Activated effector memory CD4-positive, alpha-beta T cell treated with anti-CD3 and anti-CD28 coated beads, Interleukin-2, amount 50 U/mL, for 16 hours (primary cell): ENCODE data around the gene EFCAB8.
"Not testable (repeated sequence)": the region's sequence is repeated elsewhere in the genome, so short reads cannot be mapped to it uniquely, and the experiment has no call there.

Experiments used
- DNase-seq: peaks from one replicate; pipeline ENCODE4 v3.0.0-alpha.2; 2020

EFCAB8 gene

DNA sequence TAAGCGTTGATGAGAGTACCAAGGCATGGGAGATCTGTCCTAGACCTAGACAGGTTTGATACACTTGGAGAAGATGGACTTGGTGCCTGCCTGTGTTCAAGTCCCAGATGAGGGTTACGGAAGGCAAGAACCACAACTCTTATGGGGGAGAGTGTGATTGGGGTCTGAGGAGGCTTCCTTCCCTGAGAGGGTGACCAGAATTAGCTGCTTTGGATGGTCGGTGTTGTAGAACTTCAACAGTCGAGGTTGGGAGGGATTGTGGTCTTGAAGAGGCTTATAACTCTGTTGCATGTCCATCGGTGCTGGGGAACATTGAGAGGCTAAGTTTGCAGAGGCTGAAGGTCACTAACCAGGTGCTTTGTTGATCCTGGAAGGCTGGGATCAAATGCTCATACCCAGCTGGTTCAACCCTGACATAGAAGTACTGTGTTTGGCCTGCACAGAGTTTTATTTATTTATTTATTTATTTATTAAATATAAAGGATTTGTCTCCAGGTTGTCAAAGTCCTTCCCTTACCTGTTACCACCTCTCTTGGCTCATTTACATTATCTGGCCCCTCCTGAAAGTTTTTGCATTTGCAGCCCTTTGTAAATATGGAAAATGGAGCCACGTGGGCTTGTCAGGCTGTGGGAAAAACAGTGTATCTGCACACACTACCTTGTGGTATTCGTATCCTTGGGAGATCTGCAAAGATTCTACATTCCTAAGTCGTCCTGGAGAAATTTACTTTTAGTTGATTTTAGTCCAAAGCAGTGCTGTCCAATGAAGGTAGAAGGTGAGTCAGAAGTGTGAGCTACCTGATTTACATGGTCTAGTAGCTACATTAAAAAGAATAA, 15.8 kb upstream of the EFCAB8 start:
- no peak for DNase-seq

- DNase-seq: no peak
These were observed 12.9 kb upstream of the EFCAB8 start for GRCh38 chr20:32845786-32846185.

- DNase-seq: no peak
These were observed 11.9 kb upstream of the EFCAB8 start for GRCh38 chr20:32846852-32847251.

DNA sequence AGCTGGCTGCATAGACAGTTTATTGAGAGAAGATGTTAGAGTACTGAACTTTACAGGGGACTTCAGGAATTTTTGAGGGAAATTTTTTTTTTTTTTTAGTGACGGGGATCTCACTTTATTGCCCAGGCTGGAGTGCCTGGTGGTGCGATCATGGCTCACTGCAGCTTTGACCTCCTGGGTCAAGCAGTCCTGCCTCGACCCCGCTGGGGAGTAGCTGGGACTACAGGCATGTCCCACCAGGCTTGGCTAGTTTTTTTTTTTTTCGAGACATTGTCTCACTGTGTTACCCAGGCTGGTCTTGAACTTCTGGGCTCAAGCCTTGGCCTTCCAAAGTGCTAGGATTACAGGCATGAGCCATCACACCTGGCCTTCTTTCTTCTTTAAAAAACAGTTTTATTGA, 10.8 kb upstream of the EFCAB8 start:
- DNase-seq: no peak

GRCh38 chr20:32848846-32849245, 9.9 kb upstream of the EFCAB8 start:
- DNase-seq: no peak

GRCh38 chr20:32849577-32849976, 9.1 kb upstream of the EFCAB8 start:
- no peak for DNase-seq

GRCh38 chr20:32855387-32855786, 3.3 kb upstream of the EFCAB8 start:
- no peak for DNase-seq

DNA sequence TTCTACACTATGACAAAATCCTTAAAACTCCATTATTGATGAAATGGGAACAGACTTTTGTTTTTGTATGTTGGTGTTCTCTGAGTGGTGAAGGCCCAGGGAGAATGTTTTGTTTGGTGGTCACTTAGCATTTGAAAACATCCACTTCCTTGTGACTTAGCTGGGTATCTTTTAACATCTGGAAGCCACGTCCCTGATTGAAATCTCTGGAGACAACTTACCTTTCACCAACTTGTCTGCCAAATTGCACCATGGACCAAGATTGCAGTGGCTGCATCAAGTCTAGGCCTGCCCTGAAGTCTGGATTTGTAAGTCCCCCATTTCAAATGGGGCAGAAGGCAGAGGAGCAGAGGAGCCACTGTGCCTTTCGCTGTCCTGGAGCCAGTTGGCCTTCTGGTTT, 534 bp upstream of the EFCAB8 start:
- DNase-seq: no peak

DNA sequence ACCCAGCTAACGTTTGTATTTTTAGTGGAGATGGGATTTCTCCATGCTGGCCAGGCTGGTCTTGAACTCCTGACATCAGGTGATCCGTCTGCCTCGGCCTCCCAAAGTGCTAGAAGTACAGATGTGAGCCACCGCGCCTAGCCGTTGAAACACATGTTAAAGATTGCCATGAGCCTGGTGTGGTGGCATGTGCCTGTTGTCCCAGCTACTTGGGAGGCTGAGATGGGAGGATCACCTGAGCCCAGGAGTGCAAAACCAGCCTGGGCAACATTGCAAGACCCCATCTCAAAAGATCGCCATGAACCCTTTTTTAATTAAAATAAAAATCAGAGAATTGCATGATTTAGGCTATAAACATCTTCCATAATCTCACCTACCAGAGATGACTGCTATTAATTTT, 2.7 kb downstream of the EFCAB8 start:
- no peak for DNase-seq

DNA sequence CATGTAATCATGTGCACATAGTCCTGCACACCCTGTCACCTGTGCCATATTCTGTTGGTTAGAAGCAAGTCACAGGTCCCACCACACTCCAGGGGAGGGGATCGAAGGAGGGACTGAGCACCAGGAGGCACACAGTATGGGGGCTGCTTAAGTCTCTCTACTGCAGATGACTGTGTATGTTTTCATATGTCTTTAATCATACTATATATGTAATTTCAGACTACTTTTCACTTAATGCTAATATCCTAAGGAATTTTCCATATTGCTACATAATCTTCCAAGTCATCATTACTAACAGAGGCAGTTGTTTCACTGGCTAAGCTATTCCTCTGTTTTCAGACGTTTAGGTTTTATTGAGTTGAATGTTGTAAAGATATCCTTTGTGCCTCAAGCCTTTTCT, 10.8 kb downstream of the EFCAB8 start:
- no peak for DNase-seq

DNA sequence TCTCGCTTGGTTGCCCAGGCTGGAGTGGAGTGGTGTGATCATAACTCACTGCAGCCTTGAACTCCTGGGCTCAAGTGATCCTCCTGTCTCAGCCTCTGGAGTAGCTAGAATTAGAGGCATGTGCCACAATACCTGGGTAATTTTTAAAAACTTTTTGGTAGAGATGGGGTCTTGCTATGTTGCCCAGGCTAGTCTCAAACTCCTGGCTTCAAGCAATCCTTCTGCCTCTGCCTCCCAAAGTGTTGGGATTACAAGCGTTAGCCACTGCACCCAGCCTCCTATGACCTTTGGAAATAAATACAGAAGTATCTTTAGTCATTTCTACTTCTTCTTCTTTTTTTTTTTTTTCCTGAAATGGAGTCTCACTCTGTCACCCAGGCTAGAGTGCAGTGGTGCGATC, 11.8 kb downstream of the EFCAB8 start:
- not testable (repeated sequence) for DNase-seq

GRCh38 chr20:32870985-32871384, 12.3 kb downstream of the EFCAB8 start:
- DNase-seq: no peak

DNA sequence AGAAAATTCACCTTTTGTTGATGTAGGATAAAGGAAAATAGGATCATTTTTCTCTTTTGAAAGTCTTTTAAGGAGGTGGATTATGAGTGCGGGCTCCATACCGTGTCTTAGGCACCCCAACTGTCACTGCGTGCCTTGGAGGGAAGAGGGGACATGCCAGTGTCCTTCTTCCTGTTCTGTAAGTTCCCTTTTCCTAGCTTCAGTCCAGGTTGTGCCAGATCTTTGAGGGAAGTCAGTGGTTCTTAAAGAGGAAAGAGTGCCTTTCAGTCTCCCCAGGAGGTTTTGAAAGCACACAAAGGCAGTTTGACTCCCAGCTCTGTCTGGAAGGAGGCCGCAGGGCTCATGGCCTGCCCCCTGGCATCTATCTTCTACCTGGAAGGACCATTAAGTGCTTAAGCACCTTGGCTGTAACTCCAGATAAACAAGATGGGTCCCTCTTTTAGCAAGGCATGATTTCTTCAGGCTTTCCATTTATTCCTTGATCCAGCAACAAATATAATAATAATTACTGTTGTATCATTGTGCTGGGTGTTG, 13.0 kb downstream of the EFCAB8 start:
- no peak for DNase-seq

- DNase-seq: no peak
These were observed 13.5 kb downstream of the EFCAB8 start for GRCh38 chr20:32872266-32872665.

DNA sequence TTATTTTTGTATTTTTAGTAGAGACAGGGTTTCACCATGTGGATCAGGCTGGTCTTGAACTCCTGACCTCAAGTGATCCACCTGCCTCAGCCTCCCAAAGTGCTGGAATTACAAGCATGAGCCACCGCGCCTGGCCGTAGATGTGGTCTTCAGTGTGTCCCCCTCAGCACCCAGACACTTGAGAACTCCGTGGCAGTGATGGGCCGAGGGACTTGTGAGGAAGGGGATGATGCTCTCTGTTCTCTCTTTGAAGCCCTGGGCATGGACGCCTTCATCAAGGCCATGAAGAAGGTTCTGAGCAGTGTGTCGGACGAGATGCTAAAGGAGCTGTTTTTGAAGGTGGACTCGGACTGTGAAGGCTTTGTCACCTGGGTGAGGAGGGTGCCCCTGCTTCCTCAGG, 16.9 kb downstream of the EFCAB8 start:
- DNase-seq: no peak

DNA sequence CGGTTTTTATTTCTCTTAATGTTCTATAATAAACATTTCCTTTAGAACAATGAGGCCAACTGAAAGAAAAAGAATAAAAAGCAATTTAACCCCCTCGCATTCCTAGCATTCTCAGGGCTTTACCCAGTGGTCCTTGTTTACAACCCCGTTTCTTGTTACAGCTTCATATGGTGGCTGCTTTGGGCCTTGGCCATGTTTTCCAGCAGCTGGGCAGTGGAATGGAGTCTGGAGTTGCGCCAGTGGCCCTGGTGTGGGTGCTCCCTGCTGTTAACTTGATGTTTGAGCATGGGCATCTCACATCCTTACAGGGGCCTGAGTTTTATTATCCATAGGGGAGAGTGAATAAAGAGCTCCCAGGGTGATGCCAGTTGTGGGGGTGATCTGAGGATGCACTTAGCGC, 18.8 kb downstream of the EFCAB8 start:
- no peak for DNase-seq

DNA sequence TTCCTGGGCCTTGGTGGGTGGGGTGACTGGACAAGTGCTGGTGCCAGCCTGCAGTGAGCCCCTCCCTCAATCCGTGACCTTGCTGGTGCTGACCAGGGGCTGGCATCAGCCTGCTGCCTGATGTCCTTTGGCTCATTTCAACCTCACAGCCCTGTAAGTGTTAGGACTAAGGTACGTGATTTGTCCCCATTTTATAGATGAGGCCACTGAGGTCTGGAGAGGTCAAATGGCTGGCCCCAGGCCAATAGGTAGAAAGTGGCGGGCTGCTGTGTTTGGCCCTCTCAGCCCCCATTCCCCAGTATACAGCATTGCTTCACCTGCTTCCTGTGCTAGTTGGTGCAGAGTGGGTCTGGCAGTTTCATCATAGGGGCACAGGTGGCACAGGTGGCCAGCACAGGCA, 20.1 kb downstream of the EFCAB8 start:
- no peak for DNase-seq

- DNase-seq: no peak
These were observed 20.8 kb downstream of the EFCAB8 start for GRCh38 chr20:32879538-32879937.

DNA sequence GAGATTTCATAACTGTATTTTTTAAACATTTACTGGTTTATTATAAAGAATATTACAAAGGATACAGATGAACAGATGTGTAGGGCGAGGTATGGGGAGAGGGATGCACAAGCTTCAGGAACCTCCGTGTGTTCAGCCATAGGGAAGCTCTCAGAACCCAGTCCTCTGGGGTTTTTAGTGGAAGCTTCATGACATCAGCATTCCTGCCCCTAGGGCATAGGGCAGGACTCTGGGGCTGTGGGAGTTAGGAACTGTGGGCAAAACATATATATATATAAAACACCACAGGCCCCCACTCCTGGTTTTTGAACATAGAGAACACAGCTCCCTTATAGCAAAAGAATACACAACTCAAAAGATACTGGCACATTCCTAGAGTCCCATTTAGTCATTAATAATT, 21.9 kb downstream of the EFCAB8 start:
- no peak for DNase-seq

DNA sequence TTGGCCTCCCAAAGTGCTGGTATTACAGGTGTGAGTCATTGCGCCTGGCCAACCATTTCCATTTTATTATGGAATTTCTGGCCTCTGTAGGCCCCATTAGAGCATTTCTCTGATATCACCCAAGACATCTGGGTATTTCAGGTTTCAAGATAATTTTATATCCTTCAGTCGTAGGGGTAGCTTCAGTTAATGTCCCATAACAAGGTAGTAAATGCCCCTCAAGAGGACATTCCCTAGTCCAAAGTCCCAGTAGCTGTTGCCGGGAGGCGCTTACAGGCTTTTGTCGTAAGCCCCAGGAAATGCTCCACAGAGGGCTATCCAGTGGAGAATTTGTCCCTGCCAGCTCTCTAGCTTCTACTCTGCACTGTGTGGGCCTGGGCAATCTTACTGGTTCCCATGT, 24.4 kb downstream of the EFCAB8 start:
- DNase-seq: no peak

GRCh38 chr20:32885185-32885584, 26.5 kb downstream of the EFCAB8 start:
- DNase-seq: no peak

- no peak for DNase-seq
These were observed 27.2 kb downstream of the EFCAB8 start for GRCh38 chr20:32885952-32886351.

- no peak for DNase-seq
These were observed 27.9 kb downstream of the EFCAB8 start for GRCh38 chr20:32886652-32887051.

- DNase-seq: no peak
These were observed 28.8 kb downstream of the EFCAB8 start for GRCh38 chr20:32887492-32887891.

DNA sequence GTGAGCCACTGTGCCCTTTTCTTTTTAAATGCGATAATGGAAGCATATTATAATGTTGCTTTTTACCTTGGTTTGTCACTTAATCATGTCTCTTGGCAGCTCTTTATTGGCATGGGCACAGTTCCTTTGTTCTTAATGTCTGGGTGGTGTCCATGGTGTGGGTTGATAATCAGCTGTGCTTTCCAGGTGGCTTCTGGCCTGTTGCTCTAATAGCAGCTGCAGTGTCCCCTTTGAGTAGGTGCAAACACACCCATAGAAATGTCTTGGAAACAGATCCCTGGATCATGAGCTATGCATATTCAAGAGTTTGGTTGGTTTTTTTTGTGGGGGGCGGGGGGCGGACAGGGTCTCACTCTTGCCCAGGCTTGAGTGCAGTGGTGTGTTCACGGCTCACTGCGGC, 29.9 kb downstream of the EFCAB8 start:
- no peak for DNase-seq
